Transverse colon (tissue), 4 donors: ENCODE results near the gene PAK2. TPM values are rescaled to one million over a fixed set of nuclear protein-coding genes. Genes with fewer than 3 reads are reported as not detected.

ENCODE experiments used
- DNase-seq: peaks from one replicate; pipeline ENCODE4 v3.0.0-alpha.2; 2019
- H3K27ac ChIP-seq, 4 donors: fragments of 200-600 bp; sonication (generic); 2 replicates each; pipeline ENCODE4 v1.5.1; 2016 to 2018; ENCODE audit warnings: inconsistent platforms in 4 of 4
- H3K27me3 ChIP-seq: fragments of 200-600 bp; sonication (generic); 2 replicates; pipeline ENCODE4 v1.5.1; 2017; ENCODE audit warnings: inconsistent platforms
- H3K36me3 ChIP-seq, 4 donors: fragments of 200-600 bp; sonication (generic); 2 replicates each; pipeline ENCODE4 v1.5.1; 2017 to 2019; ENCODE audit warnings: inconsistent platforms in 4 of 4
- H3K4me1 ChIP-seq, 4 donors: fragments of 200-600 bp; sonication (generic); 2 replicates each; pipeline ENCODE4 v1.5.1; 2017 to 2020; ENCODE audit warnings: inconsistent platforms in 4 of 4
- H3K4me3 ChIP-seq, 4 donors: fragments of 200-600 bp; sonication (generic); 1 replicate in 1 of 4; 2 replicates in 3 of 4; pipeline versions ENCODE4 v1.5.1 to v1.6.1; 2017 to 2019; ENCODE audit warnings: inconsistent platforms in 4 of 4
- H3K9me3 ChIP-seq, 2 donors: fragments of 200-600 bp; sonication (generic); 2 replicates each; pipeline ENCODE4 v1.5.1; 2017 to 2019; ENCODE audit warnings: inconsistent platforms in 2 of 2
- CTCF ChIP-seq, 5 experiments: fragments of 200-600 bp in 3 of 5; fragments of 450-650 bp in 2 of 5; sonication (generic) in 3 of 5; IDR thresholded peaks; 1 replicate in 2 of 5; 2 replicates in 3 of 5; pipeline ENCODE4 v1.5.1; 2016 to 2017; ENCODE audit warnings: antibody characterized with exemption in 5 of 5, inconsistent platforms in 3 of 5, mild to moderate bottlenecking in 2 of 5, moderate library complexity in 1 of 5
- EP300 ChIP-seq: sonication (generic); formaldehyde crosslinking; IDR thresholded peaks from one replicate; pipeline ENCODE4 v1.6.1; 2017; ENCODE audit warnings: antibody characterized with exemption, low read depth
- POLR2A ChIP-seq: fragments of 450-650 bp; IDR thresholded peaks from one replicate; pipeline ENCODE4 v1.6.1; 2016; ENCODE audit warnings: antibody characterized with exemption, mild to moderate bottlenecking, moderate library complexity
- POLR2AphosphoS5 ChIP-seq, 3 donors: sonication (generic); formaldehyde crosslinking; IDR thresholded peaks; one replicate each; pipeline ENCODE4 v1.6.1; 2016; ENCODE audit warnings: antibody characterized with exemption in 3 of 3
- WGBS, 2 donors: methylation state at CpG; one replicate each; pipeline ENCODE4 v1.1.5; 2018; ENCODE audit warnings: low coverage in 1 of 2; 5-methylcytosine and 5-hydroxymethylcytosine counted together
- in situ Hi-C, 4 donors: fragments of 200-750 bp; cut with MboI; loops; one replicate each; pipeline versions ENCODE4 v1.15.0 to v1.15.1; 2017; ENCODE audit warnings: low sequenced_read_pairs in 3 of 4, low pct_ligation_motif_present in 1 of 4, low pct_unique_long_range_greater_than_20kb in 1 of 4
- intact Hi-C: fragments of 100-400 bp; cut with DNase I; formaldehyde crosslinking; loops from one replicate; pipeline ENCODE4 v1.15.1; 2023; ENCODE audit warnings: low total_unique reads
- total RNA-seq, 4 donors: library from RNA; depleted of rRNA; stranded (reverse); fragments of >200 nt; gene quantifications; one replicate each; pipeline ENCODE4 v1.1.0, GENCODE V29; 2016

The PAK2 gene
- total RNA-seq, 4 donors from 2014 or later = 16.3 to 54.5 (median 36.7) TPM

- Histone ChIP-seq H3K27ac (no peak overlapping the region), H3K9me3 (no peaks in the 10 kb centered on the region), H3K4me1 (peaks cover 0 to 27% (median 2%) of the 10 kb centered on the region in 4 donors), H3K36me3 (no peaks in the 10 kb centered on the region), H3K4me3 (no peak overlapping the region), H3K27me3 (no peaks in the 10 kb centered on the region)
- TF ChIP-seq POLR2A = no peak
- TF ChIP-seq POLR2AphosphoS5 (IDR thresholded peaks at IDR 0.05) = no peak
- TF ChIP-seq CTCF (IDR thresholded peaks at IDR 0.05) = no peak
- TF ChIP-seq EP300 = no peak
- intact Hi-C loops = no loop called here
- in situ Hi-C loops = no loop called here
- no peak for DNase-seq
- WGBS, 2 donors = 72 to 81% methylated on average over 6 of the region's 6 CpGs
These were observed 33.2 kb downstream of the PAK2 start for GRCh38 chr3:196772897-196773296.

- Histone ChIP-seq H3K27ac (no peak overlapping the region), H3K9me3 (no peaks in the 10 kb centered on the region), H3K4me3 (no peak overlapping the region), H3K36me3 (no peaks in the 10 kb centered on the region), H3K27me3 (no peaks in the 10 kb centered on the region), H3K4me1 (peaks cover 0 to 37% (median 2%) of the 10 kb centered on the region in 4 donors)
- intact Hi-C loops = no loop called here
- DNase-seq = no peak
- in situ Hi-C loops = no loop called here
- 57% methylated on average over 5 of the region's 5 CpGs for WGBS, 2 donors
- TF ChIP-seq POLR2AphosphoS5 (IDR thresholded peaks at IDR 0.05) (no peak), EP300 (no peak), CTCF (IDR thresholded peaks at IDR 0.05) (no peak), POLR2A (no peak)
These were observed 34.6 kb downstream of the PAK2 start for GRCh38 chr3:196774191-196774820.

- TF ChIP-seq POLR2A = no peak
- no peak for TF ChIP-seq CTCF (IDR thresholded peaks at IDR 0.05)
- no peak for TF ChIP-seq POLR2AphosphoS5 (IDR thresholded peaks at IDR 0.05)
- TF ChIP-seq EP300 = no peak
- H3K27ac ChIP-seq = no peak overlapping the region
- intact Hi-C loops = no loop called here
- in situ Hi-C loops = no loop called here
- no peak for DNase-seq
- no peaks in the 10 kb centered on the region for H3K27me3 ChIP-seq
- H3K4me3 ChIP-seq = no peak overlapping the region
- H3K4me1 ChIP-seq = peaks cover 0 to 40% (median 2%) of the 10 kb centered on the region in 4 donors
- WGBS, 2 donors = 83 to 98% methylated on average over 4 to 6 of the region's 6 CpGs
- no peaks in the 10 kb centered on the region for H3K36me3 ChIP-seq
- no peaks in the 10 kb centered on the region for H3K9me3 ChIP-seq
These were observed 35.3 kb downstream of the PAK2 start for GRCh38 chr3:196774848-196775422.

- Histone ChIP-seq H3K4me3 (no peak overlapping the region), H3K27ac (no peak overlapping the region), H3K4me1 (peaks cover 0 to 40% (median 2%) of the 10 kb centered on the region in 4 donors), H3K36me3 (no peaks in the 10 kb centered on the region), H3K27me3 (no peaks in the 10 kb centered on the region), H3K9me3 (no peaks in the 10 kb centered on the region)
- 88 to 94% methylated on average over 7 to 9 of the region's 9 CpGs for WGBS, 2 donors
- DNase-seq = no peak
- TF ChIP-seq CTCF (IDR thresholded peaks at IDR 0.05) (no peak), EP300 (no peak)
- in situ Hi-C loops = no loop called here
- intact Hi-C loops = no loop called here
These were observed 36.3 kb downstream of the PAK2 start for GRCh38 chr3:196775938-196776337.
